Tibial artery (tissue), 4 donors: ENCODE results near the gene ABHD1.
"Not testable (repeated sequence)": the region's sequence is repeated elsewhere in the genome, so short reads cannot be mapped to it uniquely, and the experiment has no call there.

ENCODE experiments used
- DNase-seq, 2 donors: peaks; one replicate each; pipeline ENCODE4 v3.0.0-alpha.2; 2019
- H3K27ac ChIP-seq, 2 donors: fragments of 200-600 bp; sonication (generic) in 1 of 2; 1 replicate in 1 of 2; 2 replicates in 1 of 2; pipeline ENCODE4 v1.5.1; 2018 to 2019; ENCODE audit warnings: mild to moderate bottlenecking in 1 of 2
- H3K27me3 ChIP-seq, 2 donors: fragments of 200-600 bp; sonication (generic) in 1 of 2; one replicate each; pipeline versions ENCODE4 v1.5.1 to v1.6.0; 2016 to 2019
- H3K36me3 ChIP-seq, 3 donors: fragments of 200-600 bp; sonication (generic) in 2 of 3; one replicate each; pipeline ENCODE4 v1.5.1; 2016 to 2019; ENCODE audit warnings: mild to moderate bottlenecking in 2 of 3
- H3K4me1 ChIP-seq, 4 donors: fragments of 200-600 bp; sonication (generic) in 2 of 4; 1 replicate in 3 of 4; 2 replicates in 1 of 4; pipeline ENCODE4 v1.5.1; 2016 to 2019
- H3K4me3 ChIP-seq, 2 donors: fragments of 200-600 bp; sonication (generic) in 1 of 2; 1 replicate in 1 of 2; 2 replicates in 1 of 2; pipeline ENCODE4 v1.5.1; 2018 to 2019; ENCODE audit warnings: mild to moderate bottlenecking in 2 of 2
- H3K9me3 ChIP-seq, 3 donors: fragments of 200-600 bp; sonication (generic) in 1 of 3; one replicate each; pipeline ENCODE4 v1.5.1; 2016 to 2019
- CTCF ChIP-seq, 2 experiments: fragments of 200-600 bp in 1 of 2; fragments of 450-650 bp in 1 of 2; IDR thresholded peaks; one replicate each; pipeline ENCODE4 v1.5.1; 2017 to 2019; ENCODE audit warnings: antibody characterized with exemption in 2 of 2, mild to moderate bottlenecking in 1 of 2, moderate library complexity in 1 of 2
- intact Hi-C: fragments of 100-400 bp; cut with DNase I; formaldehyde crosslinking; loops from one replicate; pipeline ENCODE4 v1.15.0; 2023; ENCODE audit warnings: low total_unique reads

ABHD1 gene

GRCh38 chr2:27108221-27108620, 15.4 kb upstream of the ABHD1 start:
- intact Hi-C loops = no loop called here
- no peaks in the 10 kb centered on the region for H3K9me3 ChIP-seq
- TF ChIP-seq CTCF (IDR thresholded peaks at IDR 0.05) = no peak
- H3K4me3 ChIP-seq = no peak overlapping the region
- H3K27me3 ChIP-seq = peaks cover 0 to 24% of the 10 kb centered on the region in 2 donors
- no peaks in the 10 kb centered on the region for H3K36me3 ChIP-seq
- DNase-seq = no peak
- no peaks in the 10 kb centered on the region for H3K4me1 ChIP-seq
- H3K27ac ChIP-seq = no peak overlapping the region

GRCh38 chr2:27109083-27109482, 14.5 kb upstream of the ABHD1 start:
- TF ChIP-seq CTCF (IDR thresholded peaks at IDR 0.05) = no peak
- no peak overlapping the region for H3K27ac ChIP-seq
- no peak overlapping the region for H3K4me3 ChIP-seq
- intact Hi-C loops = no loop called here
- no peaks in the 10 kb centered on the region for H3K4me1 ChIP-seq
- H3K36me3 ChIP-seq = no peaks in the 10 kb centered on the region
- peaks cover 0 to 22% of the 10 kb centered on the region in 2 donors for H3K27me3 ChIP-seq
- H3K9me3 ChIP-seq = no peaks in the 10 kb centered on the region
- no peak for DNase-seq

GRCh38 chr2:27110603-27111352, 12.8 kb upstream of the ABHD1 start:
- H3K4me3 ChIP-seq, H3K36me3 ChIP-seq, H3K9me3 ChIP-seq, DNase-seq, H3K27ac ChIP-seq, H3K4me1 ChIP-seq, intact Hi-C loops: not testable (repeated sequence)
- peaks cover 0 to 10% of the 10 kb centered on the region in 2 donors for H3K27me3 ChIP-seq

GRCh38 chr2:27111392-27112078, 12.1 kb upstream of the ABHD1 start:
- H3K4me3 ChIP-seq = not testable (repeated sequence)

DNA sequence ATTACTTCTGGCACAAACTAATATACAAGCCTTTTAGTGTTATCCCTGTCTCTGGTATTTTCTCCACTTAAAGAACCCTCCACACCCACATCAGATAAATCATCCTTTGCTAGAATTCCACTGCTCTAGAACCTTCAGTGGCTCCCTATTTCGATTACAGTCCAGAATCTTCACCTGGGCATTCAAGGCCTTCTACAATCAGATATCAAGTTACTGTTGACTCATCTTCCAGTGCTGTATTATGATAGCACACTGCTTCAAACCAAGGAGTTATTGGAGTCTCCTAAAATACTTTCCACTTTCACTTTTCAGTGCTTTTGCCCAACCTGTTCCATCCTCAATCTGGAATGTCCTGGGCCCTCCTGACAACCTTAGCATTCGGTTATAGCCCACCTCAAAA, 8.1 kb upstream of the ABHD1 start:
- TF ChIP-seq CTCF (IDR thresholded peaks at IDR 0.05) = no peak
- H3K36me3 ChIP-seq = no peaks in the 10 kb centered on the region
- no peak overlapping the region for H3K4me3 ChIP-seq
- H3K4me1 ChIP-seq = peaks cover 0 to 14% (median 11%) of the 10 kb centered on the region in 4 donors
- intact Hi-C loops = no loop called here
- no peaks in the 10 kb centered on the region for H3K9me3 ChIP-seq
- H3K27me3 ChIP-seq = peaks cover 0 to 34% of the 10 kb centered on the region in 2 donors
- no peak for DNase-seq
- no peak overlapping the region for H3K27ac ChIP-seq

More at GRCh38 chr2:27111392-27112078, 12.1 kb upstream of the ABHD1 start:
- H3K9me3 ChIP-seq, DNase-seq, H3K36me3 ChIP-seq, intact Hi-C loops, H3K27me3 ChIP-seq, H3K4me1 ChIP-seq, H3K27ac ChIP-seq: not testable (repeated sequence)

- H3K4me3 ChIP-seq = peak overlapping the region; percentile 33 to 52
- DNase-seq = no peak
Measured at GRCh38 chr2:27117995-27118524, 5.6 kb upstream of the ABHD1 start.

More at GRCh38 chr2:27117995-27118524, 5.6 kb upstream of the ABHD1 start:
- Histone ChIP-seq H3K9me3 (no peaks in the 10 kb centered on the region), H3K36me3 (no peaks in the 10 kb centered on the region), H3K27me3 (peaks cover 0 to 34% of the 10 kb centered on the region in 2 donors), H3K27ac (no peak overlapping the region), H3K4me1 (peaks cover 0 to 15% (median 11%) of the 10 kb centered on the region in 4 donors)
- TF ChIP-seq CTCF (IDR thresholded peaks at IDR 0.05) = no peak
- intact Hi-C loops = no loop called here
